HepG2 (cell line): Measurements from ENCODE around the gene PLD4.

Source experiments
- AFF4 ChIP-seq: sonication (generic); formaldehyde crosslinking; IDR thresholded peaks from 2 replicates; pipeline ENCODE4 v1.4.0; 2020; ENCODE audit warnings: missing genetic modification reagents
- CC2D1A ChIP-seq: sonication (generic); formaldehyde crosslinking; IDR thresholded peaks from 2 replicates; pipeline ENCODE4 v1.8.1; 2023; ENCODE audit warnings: mild to moderate bottlenecking, missing genetic modification reagents
- CTCF ChIP-seq: sonication (generic); formaldehyde crosslinking; IDR thresholded peaks from 2 replicates; pipeline ENCODE4 v1.5.0; 2020; ENCODE audit warnings: mild to moderate bottlenecking, missing genetic modification reagents, moderate library complexity
- HCFC1 ChIP-seq: fragments of 150-350 bp; IDR thresholded peaks from 2 replicates; pipeline ENCODE4 v1.6.1; 2014; ENCODE audit warnings: low read depth, low read length
- HOXD1 ChIP-seq: sonication (generic); formaldehyde crosslinking; IDR thresholded peaks from 2 replicates; pipeline ENCODE4 v1.5.0; 2020; ENCODE audit warnings: missing genetic modification reagents
- MAZ ChIP-seq, 2 experiments: sonication (generic) in 1 of 2; formaldehyde crosslinking in 1 of 2; IDR thresholded peaks; 2 replicates each; pipeline versions ENCODE4 v1.5.0 to v1.6.1; 2012 to 2020; ENCODE audit warnings: low read depth in 2 of 2, mild to moderate bottlenecking in 2 of 2, borderline replicate concordance in 1 of 2, improper control_type of control experiment in 1 of 2, low read length in 1 of 2, missing genetic modification reagents in 1 of 2, moderate library complexity in 1 of 2
- MXI1 ChIP-seq: IDR thresholded peaks from 3 replicates; pipeline ENCODE4 v1.6.1; 2012; ENCODE audit warnings: low read depth, low read length, inconsistent platforms, borderline replicate concordance
- ZBTB33 ChIP-seq: sonication (generic); formaldehyde crosslinking; IDR thresholded peaks from 2 replicates; pipeline ENCODE4 v1.4.0; 2020; ENCODE audit warnings: missing genetic modification reagents
- ZNF589 ChIP-seq: sonication (generic); formaldehyde crosslinking; conservative IDR thresholded peaks from 2 replicates; pipeline ENCODE4 v1.8.0; 2022; ENCODE audit warnings: mild to moderate bottlenecking, moderate library complexity, missing genetic modification reagents

- TF ChIP-seq AFF4 (CRISPR knock-in tag) (no peak), CTCF (CRISPR knock-in tag) (no peak), MXI1 (no peak), MAZ (IDR thresholded peaks at IDR 0.05; ENCODE audit: borderline replicate concordance, low read depth, low read length) (no peak), MAZ (CRISPR knock-in tag; IDR thresholded peaks at IDR 0.05; ENCODE audit: low read depth) (no peak), HOXD1 (CRISPR knock-in tag) (no peak), ZNF589 (CRISPR knock-in tag) (no peak), HCFC1 (no peak), ZBTB33 (CRISPR knock-in tag) (no peak), CC2D1A (CRISPR knock-in tag) (no peak)
Measured at GRCh38 chr14:104908303-104908702, 16.4 kb upstream of the PLD4 start.
